ENCODE results near the gene DHRS3. TPM values are rescaled to one million over a fixed set of nuclear protein-coding genes. Genes with fewer than 3 reads are reported as not detected.

The DHRS3 gene
- polyA plus RNA-seq, 1 of the 3 experiments (the other 2 are of a cell fraction): 44.8 TPM

- ChIA-PET CTCF (no interaction called here), POLR2A (no interaction called here)
- Histone ChIP-seq H3K4me3 (ENCODE audit: low read depth in 2 of 2, low read length in 1 of 2) (no peak overlapping the region), H3K9me2 (no peaks in the 10 kb centered on the region), H3K27ac (ENCODE audit: low read depth in 2 of 2, low read length in 1 of 2) (no peak overlapping the region), H3K4me2 (no peak overlapping the region), H2AFZ (ENCODE audit: low read depth) (no peak overlapping the region), H3F3A (replicated peaks; ENCODE audit: insufficient read depth) (no peaks in the 10 kb centered on the region), H3K27me3 (ENCODE audit: insufficient read depth) (no peaks in the 10 kb centered on the region), H3K9me3 (no peaks in the 10 kb centered on the region), H3K36me3 (replicated peaks in 1 of 2; ENCODE audit: control insufficient read depth in 1 of 2, insufficient read depth in 2 of 2, low read length in 1 of 2) (no peaks in the 10 kb centered on the region), H4K20me1 (ENCODE audit: insufficient read depth) (no peaks in the 10 kb centered on the region), H3K79me2 (ENCODE audit: insufficient read depth) (no peaks in the 10 kb centered on the region), H3K4me1 (ENCODE audit: control insufficient read depth in 1 of 2, insufficient read depth in 2 of 2, low read depth in 1 of 2, low read length in 1 of 2) (no peaks in the 10 kb centered on the region), H3K9ac (no peak overlapping the region)
- TF ChIP-seq TCF12 (IDR thresholded peaks at IDR 0.05) (no peak), MXI1 (IDR thresholded peaks at IDR 0.05; ENCODE audit: low read depth, low read length) (no peak), SMC3 (IDR thresholded peaks at IDR 0.05; ENCODE audit: low read depth, low read length) (no peak), SIN3A (IDR thresholded peaks at IDR 0.05; ENCODE audit: borderline replicate concordance, low read depth, low read length) (no peak), ELF1 (IDR thresholded peaks at IDR 0.05) (no peak), RCOR1 (IDR thresholded peaks at IDR 0.05; ENCODE audit: low read length) (no peak)
- 82% methylated on average over 14 of the region's 15 CpGs for WGBS (ENCODE audit: low lambda C conversion rate)
- DNase-seq: no peak
Measured at GRCh38 chr1:12636098-12636950, 18.3 kb upstream of the DHRS3 start.

- Histone ChIP-seq H3K9me3 (no peaks in the 10 kb centered on the region), H3K9ac (no peak overlapping the region), H3K4me3 (ENCODE audit: low read depth in 2 of 2, low read length in 1 of 2) (no peak overlapping the region), H3K27ac (ENCODE audit: low read depth in 2 of 2, low read length in 1 of 2) (no peak overlapping the region), H3K9me2 (no peaks in the 10 kb centered on the region), H3K27me3 (ENCODE audit: insufficient read depth) (no peaks in the 10 kb centered on the region), H3K4me2 (no peak overlapping the region), H2AFZ (ENCODE audit: low read depth) (no peak overlapping the region), H3K79me2 (ENCODE audit: insufficient read depth) (no peaks in the 10 kb centered on the region), H3F3A (replicated peaks; ENCODE audit: insufficient read depth) (no peaks in the 10 kb centered on the region), H3K4me1 (ENCODE audit: control insufficient read depth in 1 of 2, insufficient read depth in 2 of 2, low read depth in 1 of 2, low read length in 1 of 2) (no peaks in the 10 kb centered on the region), H3K36me3 (replicated peaks in 1 of 2; ENCODE audit: control insufficient read depth in 1 of 2, insufficient read depth in 2 of 2, low read length in 1 of 2) (no peaks in the 10 kb centered on the region), H4K20me1 (ENCODE audit: insufficient read depth) (no peaks in the 10 kb centered on the region)
- ChIA-PET POLR2A (no interaction called here), CTCF (interaction anchor here (1.1 to 1.9 kb wide), 3 partner anchors 15 to 320 kb away, joined by 3 to 13 read pairs (median 4); no protein-coding TSS in a partner anchor)
- 92% methylated on average over 18 of the region's 18 CpGs for WGBS (ENCODE audit: low lambda C conversion rate)
- DNase-seq: no peak
- TF ChIP-seq PBX3 (IDR thresholded peaks at IDR 0.05) (no peak), JUND (IDR thresholded peaks at IDR 0.05) (no peak), REST (IDR thresholded peaks at IDR 0.05; ENCODE audit: low read depth, low read length) (no peak), GABPA (IDR thresholded peaks at IDR 0.05; ENCODE audit: low read depth) (no peak), RXRA (IDR thresholded peaks at IDR 0.05; ENCODE audit: borderline replicate concordance, low read depth) (no peak), NFIC (IDR thresholded peaks at IDR 0.05; ENCODE audit: borderline replicate concordance) (no peak), USF1 (IDR thresholded peaks at IDR 0.05; ENCODE audit: borderline replicate concordance, low read depth) (no peak), EP300 (IDR thresholded peaks at IDR 0.05; ENCODE audit: borderline replicate concordance in 1 of 2, low read depth in 1 of 2, low read length in 1 of 2) (no peak), FOXJ3 (CRISPR knock-in tag; IDR thresholded peaks at IDR 0.05) (no peak), FOXM1 (IDR thresholded peaks at IDR 0.05; ENCODE audit: low read depth) (no peak), SMC3 (IDR thresholded peaks at IDR 0.05; ENCODE audit: low read depth, low read length) (no peak), RAD21 (IDR thresholded peaks at IDR 0.05; ENCODE audit: low read length) (no peak), MEF2A (IDR thresholded peaks at IDR 0.05; ENCODE audit: borderline replicate concordance, low read depth) (no peak)
Measured at GRCh38 chr1:12634696-12635202, 16.7 kb upstream of the DHRS3 start.
